ENCODE data around the gene SPOUT1. TPM values are rescaled to one million over a fixed set of nuclear protein-coding genes. Genes with fewer than 3 reads are reported as not detected.

SPOUT1 gene
- total RNA-seq, 3 donors from 2014 or later (not counting 1 experiment from before 2014, with no cell fraction given): 35.8 to 49.2 (median 40.1) TPM

GRCh38 chr9:128792978-128793686 is 36.5 kb downstream of the SPOUT1 start:
- Histone ChIP-seq H3K27me3 (ENCODE audit: control insufficient read depth, insufficient read depth, low read length) (no peaks in the 10 kb centered on the region), H3K9me3 (ENCODE audit: control insufficient read depth, insufficient read depth, low read length) (no peaks in the 10 kb centered on the region), H3K36me3 (ENCODE audit: control insufficient read depth, insufficient read depth, low read length) (peaks cover 54% of the 10 kb centered on the region), H3K4me1 (ENCODE audit: control insufficient read depth, insufficient read depth, low read length) (peaks cover 4% of the 10 kb centered on the region), H3K4me3 (ENCODE audit: low read length) (no peak overlapping the region), H3K27ac (ENCODE audit: low read length) (no peak overlapping the region)
- Mint-ChIP-seq H3K9me3 (no peaks in the 10 kb centered on the region), H3K4me3 (no peak overlapping the region), H3K36me3 (peaks cover 6% of the 10 kb centered on the region), H3K27me3 (ENCODE audit: low read depth in 2 of 2) (no peaks in the 10 kb centered on the region), H3K4me1 (peaks cover 17 to 30% of the 10 kb centered on the region in 2 donors), H3K27ac (peak overlapping the region in 1 of 2 donors; percentile 69)
- intact Hi-C loops (cut with micrococcal nuclease): no loop called here
- DNase-seq (no peak), ATAC-seq (no peak)
- no peak for TF ChIP-seq CTCF (IDR thresholded peaks at IDR 0.05)
- WGBS (ENCODE audit: insufficient coverage): 96% methylated on average over 8 of the region's 8 CpGs

- H3K4me3 Mint-ChIP-seq: no peak overlapping the region
- H3K4me1 ChIP-seq (ENCODE audit: control insufficient read depth, insufficient read depth, low read length): peaks cover 12% of the 10 kb centered on the region
- no peaks in the 10 kb centered on the region for H3K9me3 Mint-ChIP-seq
- intact Hi-C loops (cut with micrococcal nuclease): no loop called here
- H3K4me3 ChIP-seq (ENCODE audit: low read length): no peak overlapping the region
- no peaks in the 10 kb centered on the region for H3K9me3 ChIP-seq (ENCODE audit: control insufficient read depth, insufficient read depth, low read length)
- H3K4me1 Mint-ChIP-seq: peaks cover 23 to 37% of the 10 kb centered on the region in 2 donors
- TF ChIP-seq CTCF (IDR thresholded peaks at IDR 0.05): no peak
- H3K27me3 ChIP-seq (ENCODE audit: control insufficient read depth, insufficient read depth, low read length): no peaks in the 10 kb centered on the region
- DNase-seq (peak in 1 of 2 donors; percentile 1), ATAC-seq (no peak)
- peaks cover 6% of the 10 kb centered on the region for H3K36me3 Mint-ChIP-seq
- peaks cover 47% of the 10 kb centered on the region for H3K36me3 ChIP-seq (ENCODE audit: control insufficient read depth, insufficient read depth, low read length)
- no peak overlapping the region for H3K27ac ChIP-seq (ENCODE audit: low read length)
- no peak overlapping the region for H3K27ac Mint-ChIP-seq
- H3K27me3 Mint-ChIP-seq (ENCODE audit: low read depth in 2 of 2): no peaks in the 10 kb centered on the region
- 98% methylated on average over 9 of the region's 9 CpGs for WGBS (ENCODE audit: insufficient coverage)
Observed at GRCh38 chr9:128792134-128792533, 37.5 kb downstream of the SPOUT1 start.

GRCh38 chr9:128790536-128790935 is 39.1 kb downstream of the SPOUT1 start:
- H3K36me3 ChIP-seq (ENCODE audit: control insufficient read depth, insufficient read depth, low read length): peaks cover 42% of the 10 kb centered on the region
- intact Hi-C loops (cut with micrococcal nuclease): no loop called here
- WGBS (ENCODE audit: insufficient coverage): 93% methylated on average over 4 of the region's 4 CpGs
- H3K27ac ChIP-seq (ENCODE audit: low read length): no peak overlapping the region
- Mint-ChIP-seq H3K4me1 (peaks cover 28 to 43% of the 10 kb centered on the region in 2 donors), H3K27ac (no peak overlapping the region), H3K36me3 (peaks cover 6% of the 10 kb centered on the region), H3K27me3 (ENCODE audit: low read depth in 2 of 2) (no peaks in the 10 kb centered on the region), H3K4me3 (no peak overlapping the region), H3K9me3 (no peaks in the 10 kb centered on the region)
- ATAC-seq (no peak), DNase-seq (no peak)
- TF ChIP-seq CTCF (IDR thresholded peaks at IDR 0.05): no peak
- H3K4me3 ChIP-seq (ENCODE audit: low read length): no peak overlapping the region
- H3K9me3 ChIP-seq (ENCODE audit: control insufficient read depth, insufficient read depth, low read length): no peaks in the 10 kb centered on the region
- no peaks in the 10 kb centered on the region for H3K27me3 ChIP-seq (ENCODE audit: control insufficient read depth, insufficient read depth, low read length)
- H3K4me1 ChIP-seq (ENCODE audit: control insufficient read depth, insufficient read depth, low read length): peaks cover 19% of the 10 kb centered on the region

GRCh38 chr9:128788445-128788844 is 41.1 kb downstream of the SPOUT1 start:
- Histone ChIP-seq H3K27me3 (ENCODE audit: control insufficient read depth, insufficient read depth, low read length) (no peaks in the 10 kb centered on the region), H3K27ac (ENCODE audit: low read length) (no peak overlapping the region), H3K4me1 (ENCODE audit: control insufficient read depth, insufficient read depth, low read length) (peaks cover 19% of the 10 kb centered on the region), H3K9me3 (ENCODE audit: control insufficient read depth, insufficient read depth, low read length) (no peaks in the 10 kb centered on the region), H3K4me3 (ENCODE audit: low read length) (no peak overlapping the region), H3K36me3 (ENCODE audit: control insufficient read depth, insufficient read depth, low read length) (peaks cover 31% of the 10 kb centered on the region)
- peaks cover 6% of the 10 kb centered on the region for H3K36me3 Mint-ChIP-seq
- H3K4me3 Mint-ChIP-seq: peak overlapping the region; percentile 96
- WGBS (ENCODE audit: insufficient coverage): 100% methylated on average over 1 of the region's 1 CpG
- H3K9me3 Mint-ChIP-seq: no peaks in the 10 kb centered on the region
- H3K4me1 Mint-ChIP-seq: peaks cover 24 to 38% of the 10 kb centered on the region in 2 donors
- DNase-seq (no peak), ATAC-seq (no peak)
- TF ChIP-seq CTCF (IDR thresholded peaks at IDR 0.05): no peak
- intact Hi-C loops (cut with micrococcal nuclease): no loop called here
- no peaks in the 10 kb centered on the region for H3K27me3 Mint-ChIP-seq (ENCODE audit: low read depth in 2 of 2)
- peak overlapping the region; percentile 86 to 91 for H3K27ac Mint-ChIP-seq

Measured in natural killer cell (primary cell).